Mesenchymal stem cell (in vitro differentiated cells and primary cell): ENCODE measurements around the gene C9orf50.

ENCODE experiments used
- DNase-seq: peaks from one replicate; pipeline ENCODE4 v3.0.0-alpha.2; 2013
- H2AFZ ChIP-seq: one replicate; pipeline ENCODE4 v1.6.1; 2013; ENCODE audit warnings: low read depth, mild to moderate bottlenecking, control low read depth, inconsistent platforms, low read length, moderate library complexity
- H2AK5ac ChIP-seq: 2 replicates; pipeline ENCODE4 v1.6.1; 2013; ENCODE audit warnings: low read length, moderate library complexity, mild to moderate bottlenecking, inconsistent platforms; ENCODE audit not compliant: severe bottlenecking
- H2BK120ac ChIP-seq: one replicate; pipeline ENCODE4 v1.6.1; 2013; ENCODE audit warnings: low read depth, mild to moderate bottlenecking, inconsistent platforms, low read length, moderate library complexity
- H2BK12ac ChIP-seq, 2 experiments: one replicate each; pipeline ENCODE4 v1.6.1; 2013; ENCODE audit warnings: inconsistent platforms in 2 of 2, low read length in 2 of 2, mild to moderate bottlenecking in 2 of 2, moderate library complexity in 2 of 2, control low read depth in 1 of 2
- H2BK15ac ChIP-seq: one replicate; pipeline ENCODE4 v1.6.1; 2013; ENCODE audit warnings: mild to moderate bottlenecking, low read depth, inconsistent platforms; ENCODE audit not compliant: poor library complexity, severe bottlenecking
- H2BK5ac ChIP-seq: 2 replicates; pipeline ENCODE4 v1.6.1; 2013; ENCODE audit warnings: low read depth, mild to moderate bottlenecking, low read length, control low read depth, inconsistent platforms; ENCODE audit not compliant: poor library complexity, severe bottlenecking
- H3K14ac ChIP-seq, 2 experiments: one replicate each; pipeline ENCODE4 v1.6.1; 2013; ENCODE audit warnings: inconsistent platforms in 2 of 2, low read length in 2 of 2, control low read depth in 1 of 2, mild to moderate bottlenecking in 1 of 2, moderate library complexity in 1 of 2
- H3K18ac ChIP-seq, 2 experiments: one replicate each; pipeline ENCODE4 v1.6.1; 2013; ENCODE audit warnings: inconsistent platforms in 2 of 2, low read length in 2 of 2, control low read depth in 1 of 2, low read depth in 1 of 2, mild to moderate bottlenecking in 1 of 2
- H3K23ac ChIP-seq, 2 experiments: one replicate each; pipeline ENCODE4 v1.6.1; 2013; ENCODE audit warnings: inconsistent platforms in 2 of 2, low read length in 2 of 2, mild to moderate bottlenecking in 2 of 2, moderate library complexity in 2 of 2, control low read depth in 1 of 2
- H3K27ac ChIP-seq: 2 replicates; pipeline ENCODE4 v1.5.1; 2013; ENCODE audit warnings: mild to moderate bottlenecking, moderate library complexity, low read length, control low read depth, inconsistent platforms; ENCODE audit not compliant: poor library complexity, severe bottlenecking
- H3K27me3 ChIP-seq, 2 experiments: 2 replicates each; pipeline versions ENCODE4 v1.6.1 to v1.7.0; 2013; ENCODE audit warnings: low read length in 2 of 2, mild to moderate bottlenecking in 2 of 2, moderate library complexity in 2 of 2, control low read depth in 1 of 2, inconsistent platforms in 1 of 2; ENCODE audit not compliant: control insufficient read depth in 1 of 2, insufficient read depth in 1 of 2
- H3K36me3 ChIP-seq, 2 experiments: 2 replicates each; pipeline versions ENCODE4 v1.6.1 to v1.7.0; 2013; ENCODE audit warnings: low read length in 2 of 2, control low read depth in 1 of 2, inconsistent platforms in 1 of 2, low read depth in 1 of 2, mild to moderate bottlenecking in 1 of 2; ENCODE audit not compliant: insufficient read depth in 2 of 2, control insufficient read depth in 1 of 2
- H3K4ac ChIP-seq, 2 experiments: one replicate each; pipeline ENCODE4 v1.6.1; 2013; ENCODE audit warnings: inconsistent platforms in 2 of 2, low read length in 2 of 2, mild to moderate bottlenecking in 2 of 2, moderate library complexity in 2 of 2, control low read depth in 1 of 2, low read depth in 1 of 2
- H3K4me1 ChIP-seq: 2 replicates; pipeline ENCODE4 v1.6.1; 2013; ENCODE audit warnings: low read depth, low read length, control low read depth; ENCODE audit not compliant: control insufficient read depth, insufficient read depth
- H3K4me2 ChIP-seq: 2 replicates; pipeline ENCODE4 v1.6.1; 2013; ENCODE audit warnings: low read length, mild to moderate bottlenecking, inconsistent platforms; ENCODE audit not compliant: poor library complexity, severe bottlenecking
- H3K4me3 ChIP-seq, 2 experiments: 2 replicates each; pipeline versions ENCODE4 v1.5.1 to v1.7.0; 2013; ENCODE audit warnings: low read length in 2 of 2, mild to moderate bottlenecking in 2 of 2, control low read depth in 1 of 2, low read depth in 1 of 2; ENCODE audit not compliant: insufficient read depth in 1 of 2
- H3K79me1 ChIP-seq: replicated peaks from 2 replicates; pipeline ENCODE4 v1.6.1; 2013; ENCODE audit warnings: mild to moderate bottlenecking, control low read depth, low read length, inconsistent platforms; ENCODE audit not compliant: poor library complexity, severe bottlenecking
- H3K9ac ChIP-seq: 2 replicates; pipeline ENCODE4 v1.7.0; 2013; ENCODE audit warnings: mild to moderate bottlenecking, low read length, moderate library complexity
- H3K9me3 ChIP-seq: 2 replicates; pipeline ENCODE4 v1.7.0; 2013; ENCODE audit warnings: mild to moderate bottlenecking, low read length; ENCODE audit not compliant: control insufficient read depth
- H4K8ac ChIP-seq: one replicate; pipeline ENCODE4 v1.6.1; 2013; ENCODE audit warnings: inconsistent platforms, mild to moderate bottlenecking, low read length, moderate library complexity
- H4K91ac ChIP-seq: one replicate; pipeline ENCODE4 v1.6.1; 2013; ENCODE audit warnings: mild to moderate bottlenecking, low read length, inconsistent platforms
- WGBS: methylation state at CpG from one replicate; pipeline ENCODE4 v1.1.7; 2013; ENCODE audit warnings: mixed read lengths; 5-methylcytosine and 5-hydroxymethylcytosine counted together

C9orf50 gene

GRCh38 chr9:129624947-129625346 is 4.0 kb upstream of the C9orf50 start:
- Histone ChIP-seq H3K27ac (no peak overlapping the region), H3K4me1 (peaks cover 32% of the 10 kb centered on the region), H2BK12ac (no peak overlapping the region), H2AK5ac (no peak overlapping the region), H2BK120ac (no peak overlapping the region), H3K4me3 (no peak overlapping the region), H3K18ac (no peak overlapping the region), H2BK15ac (peak overlapping the region; percentile 44), H3K27me3 (no peaks in the 10 kb centered on the region), H3K14ac (no peak overlapping the region), H3K9me3 (no peaks in the 10 kb centered on the region), H3K9ac (no peak overlapping the region), H3K4ac (no peak overlapping the region), H3K36me3 (peaks cover 5 to 7% of the 10 kb centered on the region in 2 experiments), H2BK5ac (no peak overlapping the region), H3K79me1 (peaks cover 3% of the 10 kb centered on the region), H2AFZ (no peak overlapping the region), H4K8ac (no peak overlapping the region), H4K91ac (no peak overlapping the region), H3K23ac (no peak overlapping the region), H3K4me2 (no peak overlapping the region)
- 71% methylated on average over 9 of the region's 9 CpGs for WGBS
- peak; percentile 37 for DNase-seq

- Histone ChIP-seq H3K9me3 (no peaks in the 10 kb centered on the region), H4K8ac (peak overlapping the region; percentile 87), H3K18ac (no peak overlapping the region), H2BK120ac (no peak overlapping the region), H2BK5ac (no peak overlapping the region), H3K27ac (no peak overlapping the region), H2BK12ac (peak overlapping the region in 1 of 2 experiments; percentile 68), H3K9ac (no peak overlapping the region), H2BK15ac (no peak overlapping the region), H3K36me3 (peaks cover under 1 to 7% of the 10 kb centered on the region in 2 experiments), H3K4ac (peak overlapping the region in 1 of 2 experiments; percentile 47), H3K4me3 (no peak overlapping the region), H4K91ac (no peak overlapping the region), H3K4me2 (no peak overlapping the region), H2AFZ (no peak overlapping the region), H3K4me1 (peaks cover 32% of the 10 kb centered on the region), H3K27me3 (no peaks in the 10 kb centered on the region), H3K14ac (no peak overlapping the region), H3K23ac (no peak overlapping the region), H2AK5ac (no peak overlapping the region), H3K79me1 (peaks cover 3% of the 10 kb centered on the region)
- WGBS: 28% methylated on average over 9 of the region's 12 CpGs
- DNase-seq: peak; percentile 71
These were observed 3.4 kb upstream of the C9orf50 start for GRCh38 chr9:129624168-129624759.

GRCh38 chr9:129623331-129623730 is 2.4 kb upstream of the C9orf50 start:
- no peak overlapping the region for H3K4me2 ChIP-seq
- peaks cover 24% of the 10 kb centered on the region for H3K4me1 ChIP-seq
- peaks cover 0 to 3% of the 10 kb centered on the region in 2 experiments for H3K36me3 ChIP-seq
- H3K9ac ChIP-seq: peak overlapping the region; percentile 52
- peaks cover 3% of the 10 kb centered on the region for H3K79me1 ChIP-seq
- H2BK120ac ChIP-seq: no peak overlapping the region
- H3K27me3 ChIP-seq: no peaks in the 10 kb centered on the region
- H4K91ac ChIP-seq: no peak overlapping the region
- no peak overlapping the region for H3K4me3 ChIP-seq
- 79% methylated on average over 6 of the region's 6 CpGs for WGBS
- H2AFZ ChIP-seq: no peak overlapping the region
- no peak overlapping the region for H3K4ac ChIP-seq
- H3K23ac ChIP-seq: no peak overlapping the region
- no peak for DNase-seq
- no peak overlapping the region for H3K18ac ChIP-seq
- H2BK12ac ChIP-seq: no peak overlapping the region
- H2BK15ac ChIP-seq: no peak overlapping the region
- H3K14ac ChIP-seq: no peak overlapping the region
- H2BK5ac ChIP-seq: no peak overlapping the region
- no peak overlapping the region for H4K8ac ChIP-seq
- H2AK5ac ChIP-seq: no peak overlapping the region
- H3K9me3 ChIP-seq: no peaks in the 10 kb centered on the region
- H3K27ac ChIP-seq: no peak overlapping the region

- Histone ChIP-seq H4K8ac (peak overlapping the region; percentile 97), H3K18ac (peak overlapping the region; percentile 94 to 97), H3K23ac (peak overlapping the region in 1 of 2 experiments; percentile 73), H4K91ac (peak overlapping the region; percentile 97), H2AFZ (peak overlapping the region; percentile 90), H3K79me1 (peaks cover 3% of the 10 kb centered on the region), H3K36me3 (no peaks in the 10 kb centered on the region), H3K4me2 (peak overlapping the region; percentile 100), H2BK5ac (no peak overlapping the region), H2AK5ac (peak overlapping the region; percentile 93), H3K4ac (peak overlapping the region; percentile 89 to 97), H3K9ac (peak overlapping the region; percentile 75), H2BK12ac (peak overlapping the region; percentile 70 to 97), H3K27ac (no peak overlapping the region), H3K9me3 (no peaks in the 10 kb centered on the region), H3K4me3 (peak overlapping the region; percentile 71 to 76), H3K14ac (peak overlapping the region; percentile 22 to 96), H2BK15ac (peak overlapping the region; percentile 98), H3K27me3 (no peaks in the 10 kb centered on the region), H3K4me1 (peaks cover 19% of the 10 kb centered on the region), H2BK120ac (peak overlapping the region; percentile 90)
- peak; percentile 54 for DNase-seq
- WGBS: 3% methylated on average over 49 of the region's 82 CpGs
These were observed 873 bp downstream of the C9orf50 start for GRCh38 chr9:129619787-129620668.
